GM12878 (cell line): ENCODE data around the gene CFP. TPM values are rescaled to one million over a fixed set of nuclear protein-coding genes. Genes with fewer than 3 reads are reported as not detected.

Source experiments
- ATAC-seq: fragments of 200-7000 bp; cut with Tn5 transposase; 3 replicates; pipeline ENCODE4 v1.9.1; 2020; ENCODE audit warnings: mild to moderate bottlenecking, moderate library complexity
- BruUV-seq: library from RNA; stranded (reverse); fragments of 400-500 nt; replicated peaks from 2 replicates; lab custom pipeline; 2021; lab: Mats Ljungman, UMichigan
- CTCF ChIA-PET: fragments of 300-600 bp; sonication (Branson Sonifier 250); formaldehyde crosslinking; extraction: SDS; loops from one replicate; lab custom pipeline; 2021; ENCODE audit warnings: inconsistent platforms; lab: Yijun Ruan, JAX
- POLR2A ChIA-PET: fragments of 350-600 bp; formaldehyde crosslinking; extraction: SDS; loops from one replicate; lab custom pipeline; 2021; ENCODE audit warnings: inconsistent platforms; lab: Charles Lee
- RAD21 ChIA-PET: fragments of 300-600 bp; sonication (Branson Sonifier 250); formaldehyde crosslinking; loops from one replicate; lab custom pipeline; 2023; ENCODE audit warnings: antibody characterized with exemption; ENCODE audit not compliant: unreplicated experiment; lab: Charles Lee
- SMC1A ChIA-PET: fragments of 300-600 bp; sonication (Branson Sonifier 250); formaldehyde crosslinking; loops from one replicate; lab custom pipeline; 2023; ENCODE audit not compliant: unreplicated experiment, uncharacterized antibody; lab: Charles Lee
- DNase-seq: peaks from one replicate; pipeline ENCODE4 v3.0.0-alpha.2; 2011; ENCODE audit warnings: low read depth, low spot score
- FAIRE-seq: peaks from 3 replicates; lab custom pipeline; 2011; peaks lifted over from hg19 to GRCh38; lab: Jason Lieb, UNC
- H2AFZ ChIP-seq: 2 replicates; pipeline ENCODE4 v1.6.0; 2011; ENCODE audit warnings: low read depth, low read length, control low read depth; ENCODE audit not compliant: control insufficient read depth
- H3K27ac ChIP-seq: 2 replicates; pipeline ENCODE4 v1.5.1; 2011; ENCODE audit warnings: control low read depth; ENCODE audit not compliant: control insufficient read depth, insufficient read depth
- H3K27me3 ChIP-seq, 2 experiments: replicated peaks in 1 of 2; 2 replicates each; pipeline versions ENCODE4 v1.6.0 to v1.6.1; 2011; ENCODE audit warnings: low read length in 1 of 2; ENCODE audit not compliant: control insufficient read depth in 2 of 2, insufficient read depth in 2 of 2
- H3K36me3 ChIP-seq, 2 experiments: 2 replicates each; pipeline ENCODE4 v1.5.1; 2011; ENCODE audit warnings: low read length in 1 of 2; ENCODE audit not compliant: control insufficient read depth in 2 of 2, insufficient read depth in 2 of 2
- H3K4me1 ChIP-seq: 2 replicates; pipeline ENCODE4 v1.6.1; 2011; ENCODE audit warnings: mild to moderate bottlenecking, low read length, moderate library complexity, mixed read lengths; ENCODE audit not compliant: control insufficient read depth, insufficient read depth
- H3K4me2 ChIP-seq: 2 replicates; pipeline ENCODE4 v1.6.0; 2011; ENCODE audit warnings: control low read depth; ENCODE audit not compliant: control insufficient read depth, insufficient read depth
- H3K4me3 ChIP-seq: fragments of 200-600 bp; sonication (generic); 2 replicates; pipeline ENCODE4 v1.5.1; 2016
- H3K79me2 ChIP-seq: 2 replicates; pipeline ENCODE4 v1.6.0; 2011; ENCODE audit warnings: low read length; ENCODE audit not compliant: control insufficient read depth, insufficient read depth
- H3K9ac ChIP-seq: 2 replicates; pipeline ENCODE4 v1.8.0; 2011; ENCODE audit warnings: low read length, control low read depth, mixed read lengths; ENCODE audit not compliant: control insufficient read depth, insufficient read depth
- H3K9me3 ChIP-seq: replicated peaks from 3 replicates; pipeline ENCODE4 v1.5.1; 2011; ENCODE audit warnings: mild to moderate bottlenecking, low read length; ENCODE audit not compliant: control insufficient read depth, insufficient read depth
- H4K20me1 ChIP-seq: 2 replicates; pipeline ENCODE4 v1.6.0; 2011; ENCODE audit not compliant: control insufficient read depth, insufficient read depth
- BHLHE40 ChIP-seq, 2 experiments: fragments of 450-650 bp in 1 of 2; IDR thresholded peaks; 2 replicates each; pipeline ENCODE4 v1.6.1; 2011 to 2017; ENCODE audit warnings: low read depth in 2 of 2, borderline replicate concordance in 1 of 2, improper control_type of control experiment in 1 of 2, low read length in 1 of 2, mild to moderate bottlenecking in 1 of 2
- CBX5 ChIP-seq: sonication (generic); IDR thresholded peaks from 2 replicates; pipeline ENCODE4 v1.6.1; 2016; ENCODE audit warnings: low read depth, moderate library complexity, mild to moderate bottlenecking, inconsistent platforms
- CHD2 ChIP-seq: IDR thresholded peaks from 2 replicates; pipeline ENCODE4 v1.6.1; 2011; ENCODE audit warnings: low read depth, low read length, improper control_type of control experiment, borderline replicate concordance
- CREB1 ChIP-seq: IDR thresholded peaks from 2 replicates; pipeline ENCODE4 v1.6.1; 2012; ENCODE audit warnings: low read depth, mild to moderate bottlenecking, inconsistent platforms
- ELK1 ChIP-seq: IDR thresholded peaks from 2 replicates; pipeline ENCODE4 v1.6.1; 2012; ENCODE audit warnings: low read depth, low read length, improper control_type of control experiment
- MAX ChIP-seq: IDR thresholded peaks from 2 replicates; pipeline ENCODE4 v1.6.1; 2012; ENCODE audit warnings: low read depth, low read length, improper control_type of control experiment
- MEF2B ChIP-seq: fragments of 450-650 bp; IDR thresholded peaks from 2 replicates; pipeline ENCODE4 v1.6.1; 2018; ENCODE audit warnings: mild to moderate bottlenecking, moderate library complexity; ENCODE audit not compliant: partially characterized antibody, poor library complexity, severe bottlenecking
- NR2C1 ChIP-seq: fragments of 450-650 bp; IDR thresholded peaks from 2 replicates; pipeline ENCODE4 v1.6.1; 2017; ENCODE audit warnings: antibody characterized with exemption, mild to moderate bottlenecking, moderate library complexity
- PKNOX1 ChIP-seq: fragments of 450-650 bp; IDR thresholded peaks from 2 replicates; pipeline ENCODE4 v1.6.1; 2016; ENCODE audit warnings: mild to moderate bottlenecking
- PML ChIP-seq: IDR thresholded peaks from 2 replicates; pipeline ENCODE4 v1.6.1; 2012; ENCODE audit warnings: low read length, inconsistent platforms
- POLR2A ChIP-seq: IDR thresholded peaks from 2 replicates; pipeline ENCODE4 v1.6.1; 2011; ENCODE audit warnings: low read depth, mild to moderate bottlenecking, low read length
- RFX5 ChIP-seq: IDR thresholded peaks from 2 replicates; pipeline ENCODE4 v1.6.1; 2011; ENCODE audit warnings: low read depth, low read length, improper control_type of control experiment
- SRF ChIP-seq, 2 experiments: IDR thresholded peaks; 2 replicates each; pipeline ENCODE4 v1.6.1; 2011; ENCODE audit warnings: low read depth in 2 of 2, low read length in 2 of 2, mild to moderate bottlenecking in 1 of 2, moderate library complexity in 1 of 2
- TCF12 ChIP-seq: IDR thresholded peaks from 2 replicates; pipeline ENCODE4 v1.6.1; 2011; ENCODE audit warnings: low read depth, mild to moderate bottlenecking, low read length
- TCF3 ChIP-seq: IDR thresholded peaks from 2 replicates; pipeline ENCODE4 v1.6.1; 2012; ENCODE audit warnings: low read depth, mild to moderate bottlenecking, low read length, borderline replicate concordance; ENCODE audit not compliant: insufficient read depth
- YY1 ChIP-seq: IDR thresholded peaks from 2 replicates; pipeline ENCODE4 v1.6.1; 2011; ENCODE audit warnings: low read depth, mild to moderate bottlenecking, low read length
- ZBTB33 ChIP-seq: fragments of 450-650 bp; IDR thresholded peaks from 2 replicates; pipeline ENCODE4 v1.6.1; 2017; ENCODE audit warnings: mild to moderate bottlenecking
- WGBS: methylation state at CpG from one replicate; pipeline ENCODE4 v1.1.6; 2016; ENCODE audit warnings: low lambda C conversion rate; ENCODE audit not compliant: insufficient replicate concordance, insufficient coverage; ENCODE audit errors: missing lambda C conversion rate; 5-methylcytosine and 5-hydroxymethylcytosine counted together
- in situ Hi-C: fragments of 300-500 bp; cut with MboI; formaldehyde crosslinking; loops from 9 replicates; pipeline ENCODE4 v1.14.3; 2018; ENCODE audit warnings: mixed read lengths
- intact Hi-C: fragments of 100-400 bp; cut with micrococcal nuclease; formaldehyde crosslinking; loops from one replicate; pipeline ENCODE4 v1.14.2; 2022; ENCODE audit not compliant: unreplicated experiment
- polyA plus RNA-seq, 11 experiments: library from polyadenylated mRNA; depleted of rRNA in 4 of 11; unstranded in 6 of 11; stranded (reverse) in 5 of 11; fragments of >200 nt; fragmentation: Nextera tagmentation in 4 of 11; fragmentation: Illumina TruSeq in 1 of 11; extraction: Ambion mirVana in 4 of 11; extraction: Trizol in 1 of 11; gene quantifications; 1 replicate in 1 of 11; 2 replicates in 10 of 11; pipeline versions ENCODE4 v1.2.1 to v1.2.3, GENCODE V29; 2011 to 2016; ENCODE audit warnings: inconsistent platforms in 2 of 11, missing spikeins in 2 of 11, low read depth in 1 of 11
- total RNA-seq, 4 experiments: library from RNA; depleted of rRNA in 3 of 4; stranded (reverse); fragments of >200 nt in 3 of 4; fragmentation: Illumina TruSeq in 1 of 4; extraction: Trizol in 1 of 4; gene quantifications; 2 replicates each; pipeline versions ENCODE4 v1.2.1 to v1.2.3, GENCODE V29; 2013 to 2021

CFP gene
- total and polyA plus RNA-seq, 10 of the 15 experiments (the other 5 are each of a cell fraction or from before 2014, with no cell fraction given): 0.72 to 10.1 (median 2.8) TPM

GRCh38 chrX:47650164-47651042 is 20.7 kb upstream of the CFP start, which contains the start of gene ELK1:
TSS of gene ELK1 (minus strand) at chrX:47650563. CDS start at chrX:47641441, 9,122 bp downstream.
- ATAC-seq (peak; percentile 94), DNase-seq (peak; percentile 90), FAIRE-seq (peak; percentile 89)
- Histone ChIP-seq H3K9ac (peak within 1 kb of the TSS; percentile 76), H4K20me1 (no peaks in the 10 kb centered on the region), H3K79me2 (peaks cover 28% of the 10 kb centered on the region), H3K4me3 (peak within 1 kb of the TSS; percentile 75), H3K4me2 (peak within 1 kb of the TSS; percentile 68), H3K27me3 (no peaks in the 10 kb centered on the region), H3K36me3 (no peaks in the 10 kb centered on the region; a peak in 1 of 4 replicates), H2AFZ (peak within 1 kb of the TSS; percentile 20), H3K27ac (peak within 1 kb of the TSS; percentile 76), H3K9me3 (no peaks in the 10 kb centered on the region; the same call in 2 of the 3 replicates), H3K4me1 (peaks cover 2% of the 10 kb centered on the region; the same call in 1 of the 2 replicates)
- WGBS: 47% methylated on average over 52 of the region's 65 CpGs
- in situ Hi-C loops: loop anchor here (10.0 kb wide), 1 partner anchor 456 kb away; the partner anchor contains the start of gene UBA1
- ChIA-PET SMC1A (interaction anchor here (0.7 to 1.3 kb wide), 3 partner anchors 9 to 132 kb away, joined by 3 read pairs; partner anchors contain the start of gene ARAF), RAD21 (interaction anchor here (0.8 to 2.1 kb wide), 4 partner anchors 14 to 505 kb away, joined by 3 to 10 read pairs (median 4); partner anchors contain the start of gene RBM10), POLR2A (interaction anchor here (0.7 to 3.0 kb wide), 5 partner anchors 12 to 1308 kb away, joined by 4 to 9 read pairs (median 4); partner anchors contain the start of gene TIMP1), CTCF (interaction anchor here (2.4 to 2.9 kb wide), 2 partner anchors 10 to 22 kb away, joined by 7 to 12 read pairs; partner anchors contain the start of gene CFP)
- intact Hi-C loops: loop anchor here (1.0 to 2.0 kb wide), 2 partner anchors 8 to 90 kb away; partner anchors contain the start of gene ARAF
- BruUV-seq: no TSS peak
- TF ChIP-seq PKNOX1 (peak; percentile 95), RFX5 (peak; percentile 62; the same call in 1 of the 2 replicates), TCF3 (no peak), TCF12 (0 out of 2 replicates have a peak, but pooled peaks have one; percentile 27), SRF (IDR thresholded peaks at IDR 0.05; ENCODE audit: low read depth in 2 of 2, low read length in 2 of 2) (peak; percentile 89 to 93; a peak in 3 of 4 replicates), ZBTB33 (no peak), CREB1 (peak; percentile 66), CHD2 (peak; percentile 68; the same call in 1 of the 2 replicates), ELK1 (peak; percentile 36; the same call in 1 of the 2 replicates), MEF2B (peak; percentile 37), MAX (no peak), POLR2A (peak; percentile 87), CBX5 (no peak), YY1 (peak; percentile 38; the same call in 1 of the 2 replicates), PML (no peak), BHLHE40 (IDR thresholded peaks at IDR 0.05; ENCODE audit: borderline replicate concordance in 1 of 2, low read depth in 2 of 2, low read length in 1 of 2) (peak in 1 of 2 experiments; percentile 71; a peak in 2 of 4 replicates), NR2C1 (peak; percentile 31; the same call in 1 of the 2 replicates)
